OCI-LY3 (cell line): ENCODE measurements around the gene COL12A1.

Experiments used
- CTCF ChIP-seq: fragments of 200-600, 300-600 bp; sonication (generic); IDR thresholded peaks from 2 replicates; pipeline ENCODE4 v1.5.1; 2014; ENCODE audit warnings: antibody characterized with exemption, low read length, low read depth
- EZH2phosphoT487 ChIP-seq: fragments of 200-600 bp; shearing (Covaris generic); IDR thresholded peaks from 2 replicates; pipeline ENCODE4 v1.6.1; 2018; ENCODE audit warnings: antibody characterized with exemption, mixed run types, low read depth

DNA sequence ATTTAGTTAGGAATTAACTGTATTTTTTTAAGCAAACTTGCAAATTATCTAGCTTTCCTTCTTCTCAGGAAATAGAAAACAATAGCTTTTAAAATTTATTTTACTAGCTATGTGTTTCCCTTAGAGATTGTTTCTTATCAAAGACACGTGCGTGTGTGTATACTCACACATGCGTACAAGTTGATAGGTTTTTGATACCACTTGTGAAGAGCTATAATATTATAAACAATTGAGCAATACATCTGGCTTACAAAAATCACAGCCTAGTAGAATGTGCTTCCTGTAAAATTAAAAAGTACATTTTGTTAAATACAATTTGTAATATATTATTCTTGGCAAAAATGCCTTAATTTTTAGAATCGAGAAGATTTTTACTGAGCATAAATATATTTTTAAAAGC is 33.9 kb downstream of the COL12A1 start:
- no peak for TF ChIP-seq CTCF
- no peak for TF ChIP-seq EZH2phosphoT487
